HG03064 (cell line): ENCODE measurements around the gene KCNA4.
"Not testable (repeated sequence)": the region's sequence is repeated elsewhere in the genome, so short reads cannot be mapped to it uniquely, and the experiment has no call there.

Source experiments
- ATAC-seq: cut with Tn5 transposase; IDR thresholded peaks from one replicate; pipeline ENCODE4 v1.9.1; 2021; ENCODE audit warnings: low read depth; ENCODE audit not compliant: unreplicated experiment

KCNA4 gene

GRCh38 chr11:30000986-30001750, 15.7 kb downstream of the KCNA4 start:
- no peak for ATAC-seq

GRCh38 chr11:29996016-29996415, 20.8 kb downstream of the KCNA4 start:
- no peak for ATAC-seq

DNA sequence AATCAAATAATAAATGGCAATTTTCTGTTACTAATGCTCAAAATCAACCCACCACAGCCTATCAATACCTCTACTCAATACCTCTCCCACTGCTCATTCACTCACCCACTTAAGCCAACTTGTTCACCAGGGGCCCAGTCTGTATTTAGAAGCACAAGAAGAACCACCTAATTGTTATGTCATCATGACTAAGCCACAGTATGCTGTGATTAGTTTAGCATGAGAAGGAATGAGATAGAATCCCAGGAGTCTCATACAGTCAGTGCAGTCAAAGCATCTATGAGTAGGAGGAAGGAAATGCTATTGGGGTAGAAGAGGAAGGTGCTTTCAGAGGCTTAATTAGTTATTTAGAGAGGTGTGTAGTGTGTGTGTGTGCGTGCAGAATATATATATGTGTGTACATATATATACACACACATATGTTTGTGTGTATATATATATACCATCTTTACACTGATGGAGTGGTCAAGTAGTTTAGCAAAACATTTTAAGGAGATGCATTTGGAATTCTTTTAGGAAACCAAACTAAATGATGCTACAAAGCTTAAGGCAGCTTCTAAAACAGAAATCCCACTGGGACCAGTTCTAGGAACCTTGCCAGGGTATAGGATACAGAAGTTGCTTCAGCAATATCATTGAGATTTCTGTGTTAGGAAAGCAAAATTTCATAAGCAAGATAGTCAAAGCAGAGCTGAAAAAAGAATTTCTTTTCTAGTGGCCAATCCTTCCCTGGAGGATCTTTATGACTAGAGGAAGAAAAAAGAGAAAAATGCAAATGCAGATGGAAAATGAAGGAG, 27.5 kb downstream of the KCNA4 start:
- ATAC-seq, result no peak

DNA sequence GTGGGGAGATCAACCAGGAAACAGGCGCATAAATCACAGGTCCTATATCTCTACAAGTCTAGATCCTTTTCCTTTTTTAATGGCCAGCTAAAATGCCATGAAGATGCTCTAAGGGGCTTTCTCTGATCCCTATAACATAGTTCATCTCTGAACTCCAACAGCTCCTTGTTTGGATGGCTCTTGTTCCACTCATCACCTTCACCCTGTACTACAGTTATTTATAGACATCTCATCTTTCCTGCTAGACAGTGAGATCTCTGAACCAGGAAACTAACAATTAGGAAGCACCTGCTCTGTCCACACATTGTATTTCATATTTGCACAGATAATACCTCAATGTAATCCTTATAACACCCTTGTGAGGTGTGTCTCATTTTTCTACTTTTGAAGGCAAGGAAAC, 31.6 kb downstream of the KCNA4 start:
- no peak for ATAC-seq

DNA sequence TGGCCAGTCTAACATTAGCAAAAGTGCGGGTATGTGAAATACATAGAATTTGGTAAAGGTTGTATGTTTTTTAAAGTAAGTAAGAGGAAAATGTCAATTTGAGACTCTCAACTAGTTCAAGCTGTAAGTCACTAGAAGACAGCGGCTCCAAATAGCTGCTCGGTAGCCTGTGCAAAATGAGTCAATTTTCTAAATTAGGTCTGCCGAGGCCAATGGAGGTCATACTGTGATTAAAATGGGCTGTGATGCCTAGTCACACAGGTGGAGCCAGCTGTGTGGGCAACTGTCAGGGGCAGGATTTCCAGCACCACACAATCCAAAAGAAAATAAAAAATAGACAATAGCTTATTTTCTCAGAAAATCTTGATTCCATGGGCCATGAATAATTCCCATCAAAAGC, 32.3 kb downstream of the KCNA4 start:
- ATAC-seq, result no peak

- no peak for ATAC-seq
Observed at GRCh38 chr11:29978549-29978948, 38.3 kb downstream of the KCNA4 start.

DNA sequence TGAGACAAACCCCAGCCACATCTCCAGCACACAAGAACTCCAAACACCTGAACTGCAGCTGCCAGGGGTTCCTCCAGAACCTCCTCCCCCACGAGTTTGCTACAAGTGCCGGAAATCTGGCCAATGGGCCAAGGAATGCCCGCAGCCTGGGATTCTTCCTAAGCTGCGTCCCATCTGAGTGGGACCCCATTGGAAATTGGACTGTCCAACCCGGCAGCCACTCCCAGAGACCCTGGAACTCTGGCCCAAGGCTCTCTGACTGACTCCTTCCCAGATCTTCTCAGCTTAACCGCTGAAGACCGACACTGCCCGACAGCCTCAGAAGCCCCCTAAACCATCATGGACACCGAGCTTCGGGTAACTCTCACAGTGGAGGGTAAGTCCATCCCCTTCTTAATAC, 41.2 kb downstream of the KCNA4 start:
- not testable (repeated sequence) for ATAC-seq

GRCh38 chr11:29963796-29964195, 53.0 kb downstream of the KCNA4 start:
- ATAC-seq, result no peak

DNA sequence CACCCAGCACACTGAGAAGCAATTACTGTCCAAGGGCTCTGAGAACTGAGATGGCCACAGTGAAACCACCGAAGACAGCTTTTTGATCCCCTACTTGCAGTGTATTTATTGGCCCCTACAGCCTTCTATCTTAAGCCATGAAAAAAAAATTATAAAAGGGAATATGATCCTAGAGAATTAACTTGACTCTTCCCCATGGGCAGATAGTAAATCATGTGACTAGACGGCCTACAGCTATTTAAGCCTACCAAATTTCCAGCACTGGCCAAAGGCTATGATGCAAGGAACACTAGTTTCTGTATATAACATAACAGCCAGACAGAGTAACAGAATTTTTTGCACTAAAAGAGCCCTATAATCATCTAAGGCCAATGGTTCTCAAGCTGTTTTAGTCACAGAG, 53.8 kb downstream of the KCNA4 start:
- ATAC-seq, result no peak

GRCh38 chr11:29962243-29962642, 54.6 kb downstream of the KCNA4 start:
- no peak for ATAC-seq
